NCI-H345 treated with DMSO at 0.1 percent for 48 hours (cell line): ENCODE measurements around the gene NSUN3.
"Not testable (repeated sequence)": the region's sequence is repeated elsewhere in the genome, so short reads cannot be mapped to it uniquely, and the experiment has no call there.

Experiments
- DNase-seq: peaks from one replicate; lab custom pipeline; 2025; ENCODE audit not compliant: unreplicated experiment; lab: John Stamatoyannopoulos, UW

Gene NSUN3

GRCh38 chr3:94066506-94067500, 3.9 kb downstream of the NSUN3 start:
- DNase-seq, result no peak

DNA sequence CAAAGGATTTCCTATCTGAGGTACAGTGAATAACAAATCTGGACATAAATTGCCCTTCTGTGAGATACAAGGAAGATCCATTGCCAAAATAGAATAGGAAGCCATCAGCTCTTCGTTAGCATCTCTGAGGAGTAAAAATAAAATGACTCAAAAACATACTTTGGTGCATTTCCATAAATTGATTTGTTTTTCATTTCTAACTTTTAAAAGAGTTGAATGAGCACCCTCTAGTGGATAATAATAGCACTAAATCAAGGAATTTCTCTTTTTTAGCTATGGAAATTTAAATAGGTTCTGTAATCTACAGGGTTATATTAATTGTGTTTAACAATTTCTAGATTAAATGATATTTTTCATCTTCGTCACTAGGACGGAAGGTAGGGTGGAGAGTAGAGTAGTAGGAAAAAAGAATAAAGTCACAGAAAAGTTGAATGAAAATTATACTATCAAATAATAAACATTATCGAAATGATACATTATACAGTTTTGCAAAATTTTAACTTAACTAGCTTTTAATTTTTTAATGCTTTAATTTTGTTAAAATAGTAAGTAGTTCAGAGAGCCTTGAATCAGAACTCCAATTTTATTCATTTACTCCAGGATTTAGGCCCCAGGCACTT, 6.4 kb downstream of the NSUN3 start:
- no peak for DNase-seq

DNA sequence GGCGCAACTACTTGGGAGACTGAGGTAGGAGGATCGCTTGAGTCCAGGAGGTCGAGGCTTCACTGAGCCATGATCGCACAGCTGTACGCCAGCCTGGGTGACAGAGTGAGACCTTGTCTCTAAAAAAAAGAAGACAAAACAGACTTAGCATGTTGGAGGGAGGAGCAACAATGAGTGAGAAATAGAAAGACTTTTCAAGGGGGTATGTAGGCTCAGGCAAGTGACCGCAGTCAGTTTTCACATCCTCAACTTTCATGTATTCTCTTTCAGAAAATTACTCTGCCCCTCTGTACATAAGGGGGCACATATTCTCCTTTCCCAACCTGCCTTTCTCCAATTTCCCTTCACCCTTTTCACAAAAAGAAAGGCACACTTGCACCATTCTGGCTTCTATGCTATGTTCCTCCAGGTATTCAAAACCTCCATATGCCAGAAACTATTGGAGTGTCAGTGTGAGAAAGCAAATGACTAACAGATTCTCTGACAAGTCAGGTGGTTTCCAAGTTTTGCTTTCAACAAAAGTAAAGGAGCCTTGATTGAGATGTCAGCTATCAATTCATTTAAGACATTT, 7.6 kb downstream of the NSUN3 start:
- DNase-seq, result no peak

DNA sequence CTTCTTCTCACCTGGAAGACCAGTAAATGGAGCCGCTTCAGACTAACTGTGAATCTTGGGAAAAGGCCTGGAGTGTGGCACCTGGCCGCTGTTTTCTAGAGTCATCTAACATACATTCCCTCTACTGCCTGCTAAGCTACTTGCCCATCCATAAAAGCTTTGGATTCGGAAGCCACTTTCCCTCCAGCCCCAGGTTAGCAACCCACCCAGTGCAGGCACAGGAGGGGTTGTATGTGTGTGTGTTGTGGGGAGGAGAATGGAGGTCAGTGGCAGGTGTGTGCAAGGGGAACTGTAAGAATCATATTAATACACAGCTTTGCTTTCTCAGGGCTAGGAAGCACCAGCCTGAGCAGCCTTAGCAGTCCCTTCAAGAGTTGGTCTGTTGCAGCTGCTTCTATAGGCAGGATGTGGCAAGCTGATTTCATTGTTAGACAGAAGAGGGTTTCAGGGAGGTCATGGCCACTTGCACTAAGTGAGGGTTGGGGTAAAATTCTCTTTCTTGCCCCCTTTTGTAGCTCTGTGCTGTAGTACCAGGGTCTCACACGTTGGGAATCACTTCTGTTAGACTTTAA, 8.9 kb downstream of the NSUN3 start:
- DNase-seq, result no peak

- DNase-seq, result no peak
Observed at GRCh38 chr3:94076055-94076454, 13.2 kb downstream of the NSUN3 start.

- DNase-seq, result not testable (repeated sequence)
Observed at GRCh38 chr3:94080552-94080951, 17.7 kb downstream of the NSUN3 start.

DNA sequence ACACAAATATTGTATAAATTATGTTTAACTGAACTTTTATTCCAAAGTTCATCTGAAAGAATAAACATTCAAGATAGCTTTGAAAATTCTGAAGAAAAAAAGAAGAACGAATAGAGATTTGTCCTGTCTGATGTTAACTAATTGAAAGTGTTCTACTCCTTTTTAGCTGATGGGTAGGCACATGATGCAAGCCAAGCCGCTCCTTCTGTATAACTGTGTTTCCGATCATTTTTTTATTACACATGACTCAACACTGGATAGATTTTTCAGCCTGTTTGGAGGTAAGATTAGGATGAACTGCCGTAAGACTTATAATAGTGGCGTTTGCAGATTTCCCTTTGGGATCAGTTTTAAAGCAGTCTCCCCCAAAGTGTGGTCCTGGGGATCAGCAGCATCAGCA, 19.0 kb downstream of the NSUN3 start:
- no peak for DNase-seq

GRCh38 chr3:94082391-94082937, 19.6 kb downstream of the NSUN3 start:
- DNase-seq, result no peak

DNA sequence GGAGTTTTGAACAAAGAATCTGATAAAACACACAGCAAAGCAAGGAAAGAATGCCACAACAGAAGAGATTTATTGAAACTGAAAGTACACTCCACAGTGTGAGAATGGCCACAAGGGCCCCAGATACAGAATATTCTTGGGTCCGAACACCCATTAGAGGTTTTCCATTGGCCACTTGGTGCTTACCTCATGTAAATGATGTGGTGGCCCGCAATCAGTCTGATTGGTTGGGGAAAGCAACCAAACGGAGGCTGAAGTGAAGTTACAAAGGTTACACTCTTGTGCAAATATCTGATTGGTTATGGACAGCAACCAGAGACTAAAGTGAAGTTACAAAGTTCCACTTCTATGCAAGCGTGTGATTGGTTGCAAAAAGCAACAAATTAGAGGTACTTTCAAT, 20.4 kb downstream of the NSUN3 start:
- no peak for DNase-seq

DNA sequence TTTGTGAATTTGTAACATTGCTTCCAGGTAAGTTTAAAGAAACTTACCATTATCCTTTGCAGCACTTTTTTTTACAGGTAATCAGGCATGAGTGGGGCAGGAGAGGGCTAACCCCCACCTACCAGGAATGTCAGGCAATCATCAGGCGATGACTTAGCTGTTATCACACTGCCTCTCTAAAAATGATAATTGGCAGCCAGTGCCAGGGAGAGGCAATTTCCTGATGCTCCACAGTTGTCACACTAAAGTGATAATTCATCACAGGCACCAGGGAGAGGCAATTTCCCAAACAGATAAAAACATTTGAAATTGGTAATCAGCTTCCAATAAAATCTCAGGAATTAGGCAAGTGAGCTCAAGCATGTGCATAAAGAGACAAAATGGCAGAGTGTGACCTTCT, 26.3 kb downstream of the NSUN3 start:
- no peak for DNase-seq

DNA sequence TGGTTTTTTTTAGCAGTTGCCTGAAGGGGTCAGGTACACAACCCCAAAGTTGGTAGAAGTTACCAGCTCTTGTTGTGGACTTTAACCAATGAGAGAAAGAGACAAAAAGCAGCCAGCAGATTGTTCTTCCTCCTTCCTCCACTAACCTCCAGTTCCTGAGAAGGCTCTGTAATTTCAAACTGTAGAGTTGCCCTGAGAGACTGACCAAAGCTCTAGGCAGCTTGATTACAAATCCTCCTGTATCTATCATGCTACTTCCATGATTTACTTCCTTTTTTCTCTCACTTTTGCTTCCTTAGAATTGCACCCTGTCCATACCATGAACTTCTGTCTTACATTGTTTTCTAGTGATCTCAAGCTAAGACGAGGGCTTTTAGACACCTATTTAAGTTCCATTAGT, 29.2 kb downstream of the NSUN3 start:
- DNase-seq, result no peak

DNA sequence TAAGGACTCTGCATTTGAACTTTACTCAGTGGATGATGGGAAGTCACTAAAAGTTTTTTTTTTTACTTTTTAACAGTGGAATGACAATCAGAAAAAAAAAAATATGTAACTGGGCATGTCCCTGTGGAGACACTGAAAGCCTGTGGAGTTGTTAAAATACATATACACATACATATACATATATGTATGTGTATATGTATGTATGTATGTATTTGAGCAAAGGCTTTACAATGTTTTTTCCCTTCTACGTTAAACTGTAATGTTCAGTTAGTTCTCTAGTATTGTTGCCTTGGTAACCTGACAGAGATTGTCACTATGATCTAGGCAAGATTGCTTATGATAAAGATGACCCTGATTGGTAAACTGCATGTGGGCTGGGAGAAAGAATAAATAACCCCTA, 30.3 kb downstream of the NSUN3 start:
- no peak for DNase-seq

DNA sequence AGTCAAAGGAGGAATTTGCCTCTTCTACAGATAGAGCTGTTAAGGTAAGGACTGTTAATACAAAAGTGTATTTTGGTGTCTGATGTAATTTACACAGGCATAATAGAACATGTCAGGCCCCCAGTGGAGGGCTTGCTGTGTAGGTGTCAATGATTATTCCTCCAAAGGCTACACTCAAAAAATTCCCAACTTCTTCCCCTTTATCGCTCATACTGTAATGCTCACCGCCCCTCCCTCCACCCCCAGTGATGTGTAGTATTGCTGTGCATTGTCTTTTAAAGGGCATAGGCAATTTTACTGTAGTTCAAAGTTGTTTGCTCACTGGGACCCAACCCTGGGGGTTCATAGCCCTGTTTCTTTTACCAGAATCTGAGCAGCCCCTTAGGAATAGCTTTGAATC, 32.2 kb downstream of the NSUN3 start:
- no peak for DNase-seq

GRCh38 chr3:94098452-94098851, 35.6 kb downstream of the NSUN3 start:
- DNase-seq, result no peak

GRCh38 chr3:94099311-94099710, 36.5 kb downstream of the NSUN3 start:
- no peak for DNase-seq

DNA sequence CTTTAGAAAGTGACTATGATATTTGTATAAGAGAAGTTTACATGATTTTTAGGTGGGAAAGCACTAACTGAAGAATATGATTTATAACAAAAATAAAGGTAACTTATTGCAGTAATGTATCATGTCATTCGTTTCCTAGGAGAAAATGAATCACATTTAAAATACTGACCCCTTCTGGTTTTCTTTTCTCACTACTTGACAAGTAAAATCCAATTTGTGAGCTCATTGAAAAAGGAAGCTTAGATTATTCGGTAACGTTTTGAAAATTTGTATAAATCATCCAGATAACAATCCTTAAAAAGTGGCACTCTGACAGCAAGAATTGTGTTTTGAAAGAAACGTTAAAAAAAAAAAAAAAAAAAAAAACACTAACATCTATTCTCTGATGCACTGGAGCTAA, 39.0 kb downstream of the NSUN3 start:
- DNase-seq, result no peak

DNA sequence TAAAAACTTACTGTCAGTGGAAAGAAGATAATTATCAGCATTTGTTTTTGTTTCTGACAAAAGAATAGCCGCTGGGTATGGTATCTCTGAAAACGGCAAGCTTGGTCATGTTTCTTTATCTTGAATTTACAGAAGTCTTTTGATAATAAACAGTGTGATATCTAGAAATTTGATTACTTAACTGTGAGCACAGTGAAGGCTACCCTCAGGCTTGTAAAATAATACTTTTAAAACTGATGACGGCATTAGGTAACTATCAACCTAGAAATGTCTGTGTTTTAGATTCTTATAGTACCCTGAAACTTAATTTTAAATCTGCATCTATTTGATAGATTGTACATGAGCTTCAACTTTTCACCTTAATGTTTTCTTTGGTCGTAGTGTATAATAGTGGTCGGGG, 43.4 kb downstream of the NSUN3 start:
- no peak for DNase-seq

- DNase-seq, result not testable (repeated sequence)
Observed at GRCh38 chr3:94110232-94110631, 47.4 kb downstream of the NSUN3 start.

DNA sequence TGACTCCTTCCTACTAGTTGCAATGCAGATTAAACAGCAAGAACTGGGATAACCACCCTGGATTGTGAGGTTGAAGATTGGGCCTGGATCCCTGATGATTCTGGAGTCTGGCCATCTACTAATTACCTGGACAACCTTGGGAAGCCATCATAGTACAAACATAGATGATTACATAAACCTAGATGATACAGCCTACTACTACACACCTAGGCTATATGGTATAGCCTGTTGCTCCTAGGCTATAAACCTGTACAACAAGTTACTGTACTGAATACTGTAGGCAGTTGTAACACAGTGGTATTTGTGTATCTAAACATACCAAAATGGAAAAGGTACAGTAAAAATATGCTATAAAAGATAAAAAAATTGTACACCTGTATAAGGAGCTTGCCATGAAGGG, 48.0 kb downstream of the NSUN3 start:
- no peak for DNase-seq

DNA sequence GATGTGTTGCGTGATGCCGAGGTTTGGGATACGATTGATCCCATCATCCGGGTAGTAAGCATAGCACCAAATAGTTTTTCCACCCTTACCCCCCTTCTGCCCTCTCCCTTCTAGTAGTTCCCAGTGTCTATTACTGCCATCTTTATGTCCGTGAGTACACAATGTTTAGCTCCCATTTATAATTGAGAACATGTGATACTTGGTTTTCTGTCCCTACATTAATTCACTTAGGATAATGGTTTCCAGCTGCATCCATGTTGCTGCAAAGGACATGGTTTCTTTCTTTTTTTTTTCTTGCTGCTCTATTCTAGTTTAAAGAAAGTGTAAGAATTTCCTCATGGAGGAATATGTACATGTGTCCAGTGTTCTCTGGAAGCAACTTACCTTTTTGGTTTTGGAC, 51.8 kb downstream of the NSUN3 start:
- no peak for DNase-seq

DNA sequence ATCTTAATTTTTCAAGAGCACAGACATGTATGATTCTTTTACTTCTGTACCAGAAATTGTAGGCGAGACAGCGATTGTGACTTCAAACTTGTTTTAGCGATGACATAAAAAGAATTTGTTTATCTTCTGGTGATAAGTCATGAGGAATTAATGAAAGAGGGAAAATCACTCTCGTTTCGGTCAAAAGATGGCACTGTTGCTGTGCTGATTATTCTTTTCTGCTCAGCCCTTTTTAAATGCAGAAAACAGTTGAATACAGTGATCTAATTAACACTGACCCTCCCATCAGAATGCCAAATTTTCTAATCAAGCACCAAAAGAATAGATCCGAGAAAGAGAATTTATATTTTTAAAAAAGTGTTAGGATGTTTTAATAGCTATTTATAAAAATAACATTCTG, 52.6 kb downstream of the NSUN3 start:
- no peak for DNase-seq
